GM12891 (cell line): ENCODE data around the gene PRMT5.

Experiments used
- DNase-seq: peaks from one replicate; pipeline ENCODE4 v3.0.0; 2011; ENCODE audit warnings: low spot score; ENCODE audit not compliant: insufficient read length
- FAIRE-seq: peaks from 2 replicates; lab custom pipeline; 2011; peaks lifted over from hg19 to GRCh38; lab: Jason Lieb, UNC
- PAX5 ChIP-seq: IDR thresholded peaks from 2 replicates; pipeline ENCODE4 v1.6.1; 2011; ENCODE audit warnings: low read length, moderate library complexity, mild to moderate bottlenecking; ENCODE audit not compliant: insufficient read depth, severe bottlenecking
- POLR2A ChIP-seq: IDR thresholded peaks from 2 replicates; pipeline ENCODE4 v1.6.1; 2011; ENCODE audit warnings: low read depth, low read length, control low read depth
- POLR2AphosphoS5 ChIP-seq: IDR thresholded peaks from 2 replicates; pipeline ENCODE4 v1.6.1; 2011; ENCODE audit warnings: low read depth, low read length, control low read depth
- POU2F2 ChIP-seq: IDR thresholded peaks from 2 replicates; pipeline ENCODE4 v1.6.1; 2011; ENCODE audit warnings: low read depth, mild to moderate bottlenecking, control low read depth, low read length, moderate library complexity
- SPI1 ChIP-seq: IDR thresholded peaks from 2 replicates; pipeline ENCODE4 v1.6.1; 2011; ENCODE audit warnings: low read depth, low read length, control low read depth
- TAF1 ChIP-seq: IDR thresholded peaks from 2 replicates; pipeline ENCODE4 v1.6.1; 2011; ENCODE audit warnings: low read depth, low read length, control low read depth

Gene PRMT5

DNA sequence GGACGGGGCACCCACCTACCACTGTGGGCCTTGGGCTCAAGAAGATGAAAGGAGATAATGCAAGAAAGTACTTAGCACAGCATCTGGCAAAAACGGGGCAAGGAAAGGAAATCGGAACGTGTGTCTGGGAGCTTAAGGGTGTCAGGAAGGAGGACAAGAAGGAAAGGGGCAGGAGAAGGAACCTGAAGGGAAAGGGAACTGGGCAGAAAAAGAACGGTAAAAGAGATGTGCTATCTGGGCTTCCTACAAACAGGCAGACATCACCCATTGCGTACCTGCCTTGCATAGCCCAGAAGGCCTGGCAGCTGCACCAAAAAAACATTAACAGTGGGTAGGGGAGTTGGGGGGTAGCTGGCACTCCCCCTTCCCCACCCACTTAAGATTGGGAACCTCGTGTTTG, 47.1 kb downstream of the PRMT5 start:
- DNase-seq (no peak), FAIRE-seq (no peak)
- TF ChIP-seq POLR2AphosphoS5 = peak; percentile 61; the same call in 1 of the 2 replicates
- TF ChIP-seq POU2F2 = no peak
- TF ChIP-seq PAX5 = no peak
- TF ChIP-seq SPI1 = no peak
- no peak for TF ChIP-seq TAF1

DNA sequence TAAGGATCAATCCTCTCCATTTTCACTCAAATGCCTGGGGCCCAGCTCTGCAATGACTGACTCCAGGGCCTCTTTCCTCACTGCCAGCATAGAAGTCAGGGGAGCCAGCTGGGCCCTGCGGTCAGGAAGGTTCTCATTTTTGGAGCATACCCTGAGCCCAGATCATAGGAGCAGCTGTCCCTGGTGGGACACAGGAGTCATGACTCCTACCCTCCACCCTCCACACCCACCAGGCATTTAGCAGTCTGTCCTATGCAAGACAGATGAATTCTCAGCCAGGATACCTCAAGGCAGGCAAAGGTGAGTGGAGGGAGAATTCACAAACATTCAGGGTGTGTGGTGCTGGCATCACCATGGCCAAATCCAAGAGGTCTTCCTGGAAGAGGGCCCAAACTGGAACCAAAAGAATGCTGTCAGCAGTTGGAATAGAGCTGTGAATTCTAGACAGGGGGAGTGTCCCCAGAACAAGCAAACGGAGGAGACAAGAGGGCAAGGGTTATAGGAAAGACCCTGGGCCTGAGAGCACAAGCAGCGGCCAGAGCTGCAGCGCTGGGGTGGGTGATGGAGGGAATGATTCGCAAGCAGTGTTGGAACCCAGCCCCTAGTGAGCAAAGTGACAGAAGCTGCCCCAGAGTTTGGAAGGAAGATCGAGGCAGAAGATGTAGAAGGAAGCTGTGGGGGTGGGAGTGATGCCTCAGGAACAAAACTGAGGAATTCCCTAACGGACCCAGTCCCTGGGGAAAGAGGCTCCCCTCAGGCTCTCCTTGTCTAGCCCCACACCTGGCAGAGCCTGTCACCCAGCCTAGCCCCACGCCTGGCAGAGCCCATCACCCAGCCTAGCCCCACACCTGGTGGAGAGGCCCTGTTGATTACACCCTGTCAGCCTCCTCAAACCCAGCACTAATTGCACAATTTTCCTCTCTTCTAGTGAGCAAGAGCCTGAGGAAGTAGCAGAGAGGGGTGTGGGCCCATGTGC, 50.6 kb downstream of the PRMT5 start:
- no peak for TF ChIP-seq SPI1
- 0 out of 2 replicates have a peak, but pooled peaks have one; percentile 38 for TF ChIP-seq POLR2AphosphoS5
- no peak for TF ChIP-seq TAF1
- DNase-seq (no peak), FAIRE-seq (no peak)

DNA sequence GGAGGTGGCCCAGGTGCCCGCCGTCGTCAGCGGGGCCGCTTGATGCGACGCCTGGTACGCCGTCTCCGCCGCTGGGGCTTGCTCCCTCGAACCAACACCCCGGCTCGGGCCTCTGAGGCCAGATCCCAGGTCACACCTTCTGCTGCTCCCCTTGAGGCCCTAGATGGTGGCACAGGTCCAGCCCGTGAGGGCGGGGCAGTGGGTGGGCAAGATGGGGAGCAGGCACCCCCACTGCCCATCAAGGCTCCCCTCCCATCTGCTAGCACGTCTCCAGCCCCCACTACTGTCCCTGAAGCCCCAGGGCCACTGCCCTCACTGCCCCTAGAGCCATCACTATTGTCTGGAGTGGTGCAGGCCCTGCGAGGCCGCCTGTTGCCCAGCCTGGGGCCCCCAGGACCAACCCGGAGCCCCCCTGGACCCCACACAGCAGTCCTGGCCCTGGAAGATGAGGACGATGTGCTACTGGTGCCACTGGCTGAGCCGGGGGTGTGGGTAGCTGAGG, 52.1 kb downstream of the PRMT5 start:
- no peak for TF ChIP-seq TAF1
- TF ChIP-seq SPI1 = no peak
- no peak for TF ChIP-seq POLR2A
- TF ChIP-seq POLR2AphosphoS5 = no peak
- TF ChIP-seq PAX5 = no peak
- TF ChIP-seq POU2F2 = no peak
- FAIRE-seq (no peak), DNase-seq (no peak)

DNA sequence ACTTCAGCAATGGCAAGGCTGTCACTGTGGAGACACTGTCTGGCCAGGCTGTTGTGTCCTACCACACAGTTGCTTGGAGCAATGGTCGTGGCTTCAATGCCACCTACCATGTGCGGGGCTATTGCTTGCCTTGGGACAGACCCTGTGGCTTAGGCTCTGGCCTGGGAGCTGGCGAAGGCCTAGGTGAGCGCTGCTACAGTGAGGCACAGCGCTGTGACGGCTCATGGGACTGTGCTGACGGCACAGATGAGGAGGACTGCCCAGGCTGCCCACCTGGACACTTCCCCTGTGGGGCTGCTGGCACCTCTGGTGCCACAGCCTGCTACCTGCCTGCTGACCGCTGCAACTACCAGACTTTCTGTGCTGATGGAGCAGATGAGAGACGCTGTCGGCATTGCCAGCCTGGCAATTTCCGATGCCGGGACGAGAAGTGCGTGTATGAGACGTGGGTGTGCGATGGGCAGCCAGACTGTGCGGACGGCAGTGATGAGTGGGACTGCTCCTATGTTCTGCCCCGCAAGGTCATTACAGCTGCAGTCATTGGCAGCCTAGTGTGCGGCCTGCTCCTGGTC, 53.3 kb downstream of the PRMT5 start:
- TF ChIP-seq POLR2AphosphoS5 = no peak
- no peak for TF ChIP-seq SPI1
- no peak for TF ChIP-seq TAF1
- TF ChIP-seq PAX5 = no peak
- no peak for TF ChIP-seq POU2F2
- no peak for TF ChIP-seq POLR2A
- DNase-seq (no peak), FAIRE-seq (no peak)

DNA sequence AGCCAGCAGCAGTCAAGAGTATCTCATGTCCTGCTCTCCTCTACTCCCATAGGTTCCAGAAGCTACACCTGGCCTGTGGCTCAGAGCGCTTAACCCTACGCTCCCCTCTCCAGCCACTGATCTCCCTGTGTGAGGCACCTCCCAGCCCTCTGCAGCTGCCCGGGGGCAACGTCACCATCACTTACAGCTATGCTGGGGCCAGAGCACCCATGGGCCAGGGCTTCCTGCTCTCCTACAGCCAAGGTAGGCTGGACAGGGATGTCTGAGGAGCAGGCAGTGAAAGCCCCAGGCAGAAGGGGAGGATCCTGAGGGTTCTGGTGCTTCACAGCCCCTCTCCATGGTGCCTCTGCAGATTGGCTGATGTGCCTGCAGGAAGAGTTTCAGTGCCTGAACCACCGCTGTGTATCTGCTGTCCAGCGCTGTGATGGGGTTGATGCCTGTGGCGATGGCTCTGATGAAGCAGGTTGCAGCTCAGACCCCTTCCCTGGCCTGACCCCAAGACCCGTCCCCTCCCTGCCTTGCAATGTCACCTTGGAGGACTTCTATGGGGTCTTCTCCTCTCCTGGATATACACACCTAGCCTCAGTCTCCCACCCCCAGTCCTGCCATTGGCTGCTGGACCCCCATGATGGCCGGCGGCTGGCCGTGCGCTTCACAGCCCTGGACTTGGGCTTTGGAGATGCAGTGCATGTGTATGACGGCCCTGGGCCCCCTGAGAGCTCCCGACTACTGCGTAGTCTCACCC, 54.0 kb downstream of the PRMT5 start:
- TF ChIP-seq POLR2A (no peak), PAX5 (no peak), SPI1 (no peak), POU2F2 (no peak), POLR2AphosphoS5 (no peak), TAF1 (no peak)
- no peak for DNase-seq
- FAIRE-seq = no peak

DNA sequence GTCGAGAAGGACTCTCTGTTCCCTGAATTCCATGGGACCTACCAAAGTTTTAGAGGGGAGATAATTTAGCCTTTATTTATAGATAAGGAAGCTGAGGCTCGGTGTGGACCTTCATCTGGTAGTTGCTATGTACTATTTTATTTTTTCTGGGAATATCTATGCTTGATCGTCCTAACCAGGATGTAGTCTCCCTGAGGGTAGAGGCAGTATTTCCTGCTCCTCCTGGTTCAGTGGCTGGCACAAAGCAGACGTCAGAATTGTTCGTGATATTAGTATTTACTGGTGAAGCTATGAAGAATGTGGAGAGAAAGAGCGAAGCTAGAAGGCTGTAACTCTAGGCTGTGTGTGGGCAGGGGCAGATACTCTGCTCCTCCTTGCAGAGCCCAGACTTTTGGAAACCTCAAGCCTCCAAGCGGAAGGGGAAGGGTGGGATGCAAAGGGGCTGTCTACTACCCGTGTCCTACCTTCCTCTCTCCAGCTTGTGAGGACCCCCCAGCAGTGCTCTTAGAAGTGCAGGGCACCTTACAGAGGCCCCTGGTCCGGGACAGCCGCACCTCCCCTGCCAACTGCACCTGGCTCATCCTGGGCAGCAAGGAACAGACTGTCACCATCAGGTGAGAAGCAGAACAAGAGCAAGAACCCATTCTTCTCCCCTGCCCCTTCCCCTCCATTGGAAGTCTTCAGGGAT, 56.2 kb downstream of the PRMT5 start:
- FAIRE-seq = no peak
- no peak for DNase-seq
- TF ChIP-seq SPI1 (no peak), TAF1 (no peak), POU2F2 (no peak)

DNA sequence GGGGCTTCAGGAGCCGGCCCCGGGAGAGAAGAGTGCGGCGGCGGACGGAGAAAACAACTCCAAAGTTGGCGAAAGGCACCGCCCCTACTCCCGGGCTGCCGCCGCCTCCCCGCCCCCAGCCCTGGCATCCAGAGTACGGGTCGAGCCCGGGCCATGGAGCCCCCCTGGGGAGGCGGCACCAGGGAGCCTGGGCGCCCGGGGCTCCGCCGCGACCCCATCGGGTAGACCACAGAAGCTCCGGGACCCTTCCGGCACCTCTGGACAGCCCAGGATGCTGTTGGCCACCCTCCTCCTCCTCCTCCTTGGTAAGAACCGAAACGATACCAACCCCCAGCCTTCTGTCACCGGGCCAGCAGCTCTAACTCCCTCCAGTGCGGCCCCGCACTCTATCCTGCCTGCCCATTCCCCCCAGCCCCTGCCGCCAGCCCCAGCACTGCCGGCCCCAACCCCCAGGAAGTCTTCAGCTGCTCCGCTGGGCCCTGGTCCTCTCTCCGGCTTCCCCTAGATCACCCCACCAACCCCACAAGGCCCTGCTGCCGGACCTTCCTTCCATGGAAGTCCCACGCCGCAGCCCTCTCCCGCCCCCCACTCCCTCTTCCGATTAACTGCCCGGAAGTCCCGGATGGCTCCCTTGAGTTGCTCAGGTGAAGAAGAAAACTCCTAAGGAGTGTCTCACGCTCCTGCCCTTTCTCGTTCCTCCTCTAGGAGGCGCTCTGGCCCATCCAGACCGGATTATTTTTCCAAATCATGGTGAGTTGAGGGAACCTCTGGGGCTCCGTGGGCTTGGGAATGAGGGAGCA, 56.9 kb downstream of the PRMT5 start:
- no peak for DNase-seq
- FAIRE-seq = no peak
- TF ChIP-seq POU2F2 (no peak), SPI1 (0 out of 2 replicates have a peak, but pooled peaks have one; percentile 16)

DNA sequence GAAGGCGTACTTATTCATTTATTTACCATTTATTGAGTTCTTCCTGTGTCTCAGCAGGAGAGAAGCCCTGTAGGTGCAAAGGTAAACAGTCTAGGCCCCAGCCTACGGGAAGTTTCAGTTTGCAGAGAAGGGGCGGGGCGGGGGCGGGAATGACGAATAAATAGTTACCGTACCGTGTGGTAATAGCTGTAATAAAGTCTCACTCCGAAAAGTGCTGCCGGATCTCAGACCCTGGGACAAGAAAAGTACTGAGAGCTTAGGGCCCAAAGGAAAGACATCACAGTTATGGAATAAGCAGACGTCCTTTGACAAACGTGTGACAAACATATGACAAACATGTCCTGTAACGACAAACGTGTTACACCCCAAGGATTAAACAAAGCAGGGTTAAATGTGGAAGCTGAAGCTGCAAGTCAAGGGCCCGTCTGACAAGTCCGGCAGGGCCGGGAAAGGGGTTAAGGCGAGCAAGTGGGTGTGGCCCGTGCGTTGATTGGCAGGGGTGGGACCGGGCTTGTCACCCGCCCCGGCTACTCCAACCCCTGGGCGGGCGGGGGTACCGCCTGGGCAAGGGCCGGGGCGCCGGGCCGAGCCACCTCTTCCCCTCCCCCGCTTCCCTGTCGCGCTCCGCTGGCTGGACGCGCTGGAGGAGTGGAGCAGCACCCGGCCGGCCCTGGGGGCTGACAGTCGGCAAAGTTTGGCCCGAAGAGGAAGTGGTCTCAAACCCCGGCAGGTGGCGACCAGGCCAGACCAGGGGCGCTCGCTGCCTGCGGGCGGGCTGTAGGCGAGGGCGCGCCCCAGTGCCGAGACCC, 57.7 kb downstream of the PRMT5 start, which contains the start of gene LRP10:
Gene LRP10, plus strand, starts transcription at position 517 of the 809 bp plus-strand sequence. CDS start 564 bp downstream, outside the sequence.
- FAIRE-seq (no peak), DNase-seq (peak; percentile 76)
- TF ChIP-seq TAF1 = no peak
- TF ChIP-seq POLR2A = peak; percentile 58
- peak; percentile 89 for TF ChIP-seq SPI1
- TF ChIP-seq POU2F2 = peak; percentile 39; the same call in 1 of the 2 replicates
- TF ChIP-seq PAX5 = peak; percentile 78
- TF ChIP-seq POLR2AphosphoS5 = peak; percentile 80; the same call in 1 of the 2 replicates
